Activated naive CD8-positive, alpha-beta T cell treated with anti-CD3 and anti-CD28 coated beads for 36 hours (primary cell): Measurements from ENCODE around the gene EGFL6. TPM values are rescaled to one million over a fixed set of nuclear protein-coding genes. Genes with fewer than 3 reads are reported as not detected.
"Not testable (repeated sequence)": the region's sequence is repeated elsewhere in the genome, so short reads cannot be mapped to it uniquely, and the experiment has no call there.

Source experiments
- DNase-seq: peaks from one replicate; pipeline ENCODE4 v3.0.0; 2021
- H3K27ac Mint-ChIP-seq: one replicate; pipeline ENCODE4 v1.8.0; 2022; ENCODE audit warnings: mild to moderate bottlenecking, moderate library complexity, mixed read lengths
- H3K27me3 Mint-ChIP-seq: one replicate; pipeline ENCODE4 v1.8.0; 2022; ENCODE audit warnings: mild to moderate bottlenecking, mixed read lengths
- H3K36me3 Mint-ChIP-seq: one replicate; pipeline ENCODE4 v1.8.0; 2021; ENCODE audit warnings: mild to moderate bottlenecking, mixed read lengths
- H3K4me1 Mint-ChIP-seq: one replicate; pipeline ENCODE4 v1.8.0; 2021; ENCODE audit warnings: mixed read lengths
- H3K4me3 Mint-ChIP-seq: one replicate; pipeline ENCODE4 v1.8.0; 2022; ENCODE audit warnings: mild to moderate bottlenecking, moderate library complexity, mixed read lengths
- H3K9me3 Mint-ChIP-seq: one replicate; pipeline ENCODE4 v1.8.0; 2022; ENCODE audit warnings: mixed read lengths
- total RNA-seq, 2 experiments: library from RNA; stranded (reverse); gene quantifications; one replicate each; pipeline ENCODE4 v1.2.3, GENCODE V29; 2021

The EGFL6 gene
- total RNA-seq, 2 experiments from 2014 or later: 1.8 to 2.2 TPM

DNA sequence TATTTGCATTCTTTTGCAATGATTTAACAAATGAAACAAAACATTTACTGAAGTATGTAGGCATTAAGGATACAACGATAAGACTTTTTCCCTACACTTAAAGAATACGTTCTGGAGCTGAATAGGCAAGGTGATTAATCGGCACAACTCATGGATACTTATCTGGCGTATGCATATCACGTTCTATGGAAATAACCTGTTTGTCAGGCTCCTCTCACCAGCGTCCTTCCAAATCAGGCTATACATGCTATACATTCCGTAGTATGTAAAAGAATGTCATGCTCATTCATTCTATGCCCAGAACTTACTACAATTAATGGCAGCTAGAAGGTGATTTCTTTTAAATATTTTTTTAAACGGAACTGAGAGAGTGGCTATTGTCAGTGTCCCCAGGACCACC, 57.9 kb downstream of the EGFL6 start:
- H3K36me3 Mint-ChIP-seq: no peaks in the 10 kb centered on the region
- DNase-seq: no peak
- H3K27me3 Mint-ChIP-seq: no peaks in the 10 kb centered on the region
- H3K27ac Mint-ChIP-seq: no peak overlapping the region
- H3K9me3 Mint-ChIP-seq: no peaks in the 10 kb centered on the region
- no peak overlapping the region for H3K4me3 Mint-ChIP-seq
- H3K4me1 Mint-ChIP-seq: no peaks in the 10 kb centered on the region

DNA sequence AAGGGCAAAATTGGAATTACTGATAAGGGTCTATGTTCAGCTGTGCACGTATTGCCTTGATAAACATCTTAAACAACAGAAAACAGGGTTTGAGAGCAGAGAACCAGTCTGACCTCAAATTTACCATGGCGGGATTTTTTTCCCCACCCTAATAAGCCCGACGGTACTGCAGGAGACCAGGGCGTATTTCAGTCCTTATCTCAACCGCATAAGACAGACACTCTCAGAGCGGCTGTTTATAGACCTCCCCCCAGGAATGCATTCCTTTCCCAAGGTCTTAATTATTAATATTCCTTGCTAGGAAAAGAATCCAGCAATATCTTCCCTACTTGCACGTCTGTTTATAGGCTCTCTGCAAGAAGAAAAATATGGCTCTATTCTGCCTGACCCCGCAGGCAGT, 67.8 kb downstream of the EGFL6 start:
- peaks cover 12% of the 10 kb centered on the region for H3K9me3 Mint-ChIP-seq
- H3K27me3 Mint-ChIP-seq, H3K36me3 Mint-ChIP-seq, DNase-seq, H3K4me1 Mint-ChIP-seq, H3K27ac Mint-ChIP-seq, H3K4me3 Mint-ChIP-seq: not testable (repeated sequence)

DNA sequence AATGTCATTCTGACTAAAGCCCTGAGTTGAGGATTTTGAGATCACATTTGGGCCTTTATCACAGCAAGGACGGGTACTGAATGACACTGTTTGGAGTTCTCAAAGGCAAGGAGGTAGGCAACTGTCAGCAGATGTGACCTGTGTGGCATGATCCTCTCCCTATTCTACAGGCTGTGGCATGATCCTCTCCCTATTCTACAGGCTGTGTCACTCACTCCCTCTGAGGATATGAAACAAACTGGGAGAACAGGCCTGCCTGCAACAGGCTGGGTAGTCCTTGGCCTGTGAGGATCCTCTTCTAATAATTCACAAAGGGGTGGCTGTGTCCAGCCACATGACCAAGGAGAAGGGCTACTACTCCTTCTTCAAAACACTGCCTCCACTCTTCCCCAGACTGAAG, 68.6 kb downstream of the EGFL6 start:
- Mint-ChIP-seq H3K27me3 (no peaks in the 10 kb centered on the region), H3K4me3 (no peak overlapping the region)

DNA sequence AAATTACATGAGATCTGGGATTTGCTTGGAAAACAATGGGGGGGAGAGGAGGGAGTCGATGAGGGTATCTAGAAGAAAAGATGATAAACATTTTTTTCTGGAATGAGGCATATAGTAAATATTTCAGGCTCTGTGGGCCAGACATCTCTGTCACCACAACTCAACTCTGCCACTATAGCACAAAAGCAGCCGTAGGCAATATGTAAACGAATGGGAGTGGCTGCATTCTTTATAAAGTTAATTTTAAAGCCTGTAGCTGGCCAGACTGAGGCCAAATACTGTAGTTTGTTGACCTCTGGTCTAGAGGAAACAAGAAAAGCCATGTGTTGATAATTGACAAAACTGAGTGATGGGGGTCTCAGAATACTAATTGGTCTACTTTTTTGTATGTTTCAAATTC, 69.4 kb downstream of the EGFL6 start:
- H3K27ac Mint-ChIP-seq: no peak overlapping the region
- no peak overlapping the region for H3K4me3 Mint-ChIP-seq
- no peaks in the 10 kb centered on the region for H3K4me1 Mint-ChIP-seq
- H3K9me3 Mint-ChIP-seq: peaks cover 12% of the 10 kb centered on the region
- H3K27me3 Mint-ChIP-seq: no peaks in the 10 kb centered on the region
- no peak for DNase-seq
- no peaks in the 10 kb centered on the region for H3K36me3 Mint-ChIP-seq

More for the DNA sequence above, 68.6 kb downstream of the EGFL6 start:
- Mint-ChIP-seq H3K4me1 (no peaks in the 10 kb centered on the region), H3K36me3 (no peaks in the 10 kb centered on the region), H3K9me3 (peaks cover 12% of the 10 kb centered on the region), H3K27ac (no peak overlapping the region)
- no peak for DNase-seq

DNA sequence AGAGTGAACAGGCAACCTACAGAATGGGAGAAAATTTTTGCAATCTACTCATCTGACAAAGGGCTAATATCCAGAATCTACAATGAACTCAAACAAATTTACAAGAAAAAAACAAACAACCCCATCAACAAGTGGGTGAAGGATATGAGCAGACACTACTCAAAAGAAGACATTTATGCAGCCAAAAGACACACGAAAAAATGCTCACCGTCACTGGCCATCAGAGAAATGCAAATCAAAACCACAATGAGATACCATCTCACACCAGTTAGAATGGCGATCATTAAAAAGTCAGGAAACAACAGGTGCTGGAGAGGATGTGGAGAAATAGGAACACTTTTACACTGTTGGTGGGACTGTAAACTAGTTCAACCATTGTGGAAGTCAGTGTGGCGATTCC, 72.3 kb downstream of the EGFL6 start:
- not testable (repeated sequence) for H3K9me3 Mint-ChIP-seq, H3K4me1 Mint-ChIP-seq, H3K36me3 Mint-ChIP-seq, DNase-seq, H3K27me3 Mint-ChIP-seq, H3K4me3 Mint-ChIP-seq, H3K27ac Mint-ChIP-seq

DNA sequence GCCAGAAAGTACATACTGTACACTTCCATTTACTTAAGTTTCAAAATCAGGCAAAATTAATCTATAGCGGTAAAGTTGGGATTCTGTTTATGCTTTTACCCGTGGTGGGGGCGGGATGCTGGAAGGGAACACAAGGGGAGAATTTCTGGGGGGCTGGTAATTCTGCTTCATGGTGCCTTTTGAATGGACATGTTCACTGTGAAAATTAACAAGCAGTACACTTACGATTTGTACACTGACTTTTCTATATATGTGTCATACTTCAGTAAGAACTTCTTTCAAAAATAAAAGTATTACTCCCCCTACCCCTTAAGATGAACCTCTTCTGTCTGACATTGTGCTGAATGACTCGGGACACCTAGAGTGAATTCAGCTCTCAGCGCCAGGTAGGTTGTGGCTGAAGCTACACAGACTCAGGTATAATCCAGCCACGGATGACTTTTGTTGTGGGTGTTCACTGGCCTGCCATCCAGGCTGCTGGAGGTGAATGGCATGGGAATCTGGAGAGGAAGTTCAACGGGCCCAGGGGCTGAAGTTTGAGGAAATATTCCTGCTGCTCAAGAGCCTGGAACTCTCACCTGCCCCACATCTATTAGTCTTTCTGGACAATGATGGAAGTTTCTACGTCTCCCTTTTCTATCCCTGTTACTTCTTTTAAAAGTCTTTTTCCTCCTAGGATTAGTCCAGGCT, 76.2 kb downstream of the EGFL6 start:
- Mint-ChIP-seq H3K4me3 (no peak overlapping the region), H3K4me1 (peaks cover 3% of the 10 kb centered on the region), H3K36me3 (no peaks in the 10 kb centered on the region), H3K9me3 (no peaks in the 10 kb centered on the region), H3K27ac (no peak overlapping the region), H3K27me3 (no peaks in the 10 kb centered on the region)
- no peak for DNase-seq

DNA sequence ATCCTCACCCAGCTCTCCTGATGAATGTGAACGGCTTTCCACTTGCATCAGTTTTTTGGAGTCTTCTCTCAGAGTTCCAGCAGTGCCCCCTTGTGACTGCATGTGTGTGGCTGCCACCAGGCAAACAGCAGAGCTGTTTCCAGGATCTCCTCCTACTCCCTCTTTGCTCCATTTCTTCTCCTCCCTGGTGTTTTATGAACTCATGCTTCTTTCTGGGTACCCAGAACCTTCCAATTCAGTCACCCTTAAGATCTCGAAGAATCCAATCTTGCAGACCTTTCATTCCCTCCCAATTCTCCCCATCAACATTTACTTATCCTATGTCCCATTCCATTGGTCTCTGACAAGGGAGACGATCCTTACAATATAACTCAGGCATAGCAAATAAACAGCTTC, 76.8 kb downstream of the EGFL6 start:
- Mint-ChIP-seq H3K27me3 (no peaks in the 10 kb centered on the region), H3K9me3 (no peaks in the 10 kb centered on the region), H3K27ac (no peak overlapping the region), H3K36me3 (no peaks in the 10 kb centered on the region), H3K4me3 (no peak overlapping the region), H3K4me1 (peaks cover 3% of the 10 kb centered on the region)
- DNase-seq: peak; percentile 31

DNA sequence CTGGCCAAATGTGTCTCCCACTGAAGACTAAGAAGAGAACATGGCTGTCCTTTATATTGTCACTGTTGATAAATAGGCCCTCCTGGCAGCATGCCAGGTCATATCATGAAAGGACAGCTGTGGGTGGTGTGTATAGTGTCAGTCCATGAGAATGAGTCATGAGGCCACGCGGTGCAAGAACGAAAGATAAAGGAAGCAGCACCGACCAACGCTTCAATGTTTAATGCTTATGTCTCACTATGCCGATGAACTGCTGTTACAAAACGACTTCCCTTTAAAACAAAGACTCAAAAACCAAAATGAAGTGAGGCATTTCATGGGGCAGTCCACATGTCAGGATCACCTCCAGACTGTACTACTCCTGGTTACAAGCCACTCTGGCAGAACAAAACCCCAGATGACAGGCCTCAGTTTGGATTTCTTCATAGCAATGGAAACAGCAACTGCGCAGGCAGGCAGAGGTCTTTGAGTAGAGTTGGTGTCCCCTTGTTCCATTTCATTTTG, 78.4 kb downstream of the EGFL6 start:
- peaks cover 3% of the 10 kb centered on the region for H3K4me1 Mint-ChIP-seq
- peak overlapping the region; percentile 89 for H3K27ac Mint-ChIP-seq
- DNase-seq: peak; percentile 46
- no peaks in the 10 kb centered on the region for H3K36me3 Mint-ChIP-seq
- H3K27me3 Mint-ChIP-seq: no peaks in the 10 kb centered on the region
- no peaks in the 10 kb centered on the region for H3K9me3 Mint-ChIP-seq
- no peak overlapping the region for H3K4me3 Mint-ChIP-seq

DNA sequence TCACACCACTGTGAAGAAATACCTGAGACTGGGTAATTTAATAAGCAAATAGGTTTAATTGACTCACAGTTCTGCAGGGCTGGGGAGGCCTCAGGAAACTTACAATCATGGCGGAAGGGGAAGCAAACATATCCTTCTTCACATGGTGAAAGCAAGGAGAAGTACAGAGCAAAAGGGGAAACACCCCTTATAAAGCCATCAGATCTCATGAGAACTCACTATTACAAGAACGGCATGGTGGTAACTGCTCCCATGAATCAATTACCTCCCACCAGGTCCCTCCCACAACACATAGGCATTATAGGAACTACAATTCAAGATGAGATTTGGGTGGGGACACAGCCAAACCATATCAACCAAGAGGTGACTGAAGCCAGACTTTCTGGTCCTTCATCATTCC, 78.9 kb downstream of the EGFL6 start:
- H3K9me3 Mint-ChIP-seq, DNase-seq, H3K27me3 Mint-ChIP-seq, H3K4me1 Mint-ChIP-seq, H3K4me3 Mint-ChIP-seq, H3K36me3 Mint-ChIP-seq: not testable (repeated sequence)
- peak overlapping the region; percentile 89 for H3K27ac Mint-ChIP-seq

DNA sequence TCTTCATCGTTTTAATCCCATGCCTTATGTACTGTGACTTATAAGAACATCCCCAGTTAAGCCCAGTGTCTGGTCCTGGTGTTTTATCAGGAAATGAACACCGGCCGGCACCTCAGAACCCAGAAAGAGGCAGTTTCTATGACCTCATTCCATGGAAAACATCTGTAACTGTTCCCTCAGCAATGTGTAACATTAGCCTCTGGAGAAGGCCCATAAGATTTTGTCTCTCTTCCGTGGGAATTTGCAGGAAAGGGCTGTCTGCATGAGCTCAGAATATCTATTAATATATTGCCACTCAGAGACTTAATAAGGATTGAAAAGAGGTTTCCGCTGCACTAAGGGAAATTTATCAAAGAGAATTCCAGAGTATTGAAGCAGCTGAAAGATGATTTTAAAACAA, 80.4 kb downstream of the EGFL6 start:
- H3K9me3 Mint-ChIP-seq: no peaks in the 10 kb centered on the region

DNA sequence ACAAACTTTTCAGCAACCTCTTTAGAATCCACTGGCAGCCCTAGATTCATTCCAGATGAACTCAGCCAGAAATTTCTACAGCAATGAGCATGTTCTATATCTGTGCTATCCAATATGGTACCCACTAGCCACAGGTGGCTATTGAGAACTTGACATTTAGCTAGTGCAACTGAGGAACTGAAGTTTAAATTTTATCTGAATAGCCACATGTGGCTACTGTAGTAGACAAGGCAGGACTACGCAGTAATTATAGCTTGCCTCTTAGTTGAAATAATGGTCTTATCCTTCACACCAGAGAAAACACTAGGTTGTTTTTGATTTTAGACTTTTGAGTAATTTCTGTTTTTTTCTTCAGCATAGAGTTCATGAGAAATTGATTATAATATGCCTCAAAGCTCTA, 80.9 kb downstream of the EGFL6 start:
- H3K9me3 Mint-ChIP-seq: no peaks in the 10 kb centered on the region
- no peak for DNase-seq
- no peak overlapping the region for H3K27ac Mint-ChIP-seq
- H3K4me3 Mint-ChIP-seq: no peak overlapping the region
- peaks cover 5% of the 10 kb centered on the region for H3K4me1 Mint-ChIP-seq
- no peaks in the 10 kb centered on the region for H3K36me3 Mint-ChIP-seq
- no peaks in the 10 kb centered on the region for H3K27me3 Mint-ChIP-seq

More for the DNA sequence above, 80.4 kb downstream of the EGFL6 start:
- Mint-ChIP-seq H3K27me3 (no peaks in the 10 kb centered on the region), H3K4me3 (no peak overlapping the region), H3K27ac (no peak overlapping the region), H3K36me3 (no peaks in the 10 kb centered on the region), H3K4me1 (peaks cover 3% of the 10 kb centered on the region)
- no peak for DNase-seq

DNA sequence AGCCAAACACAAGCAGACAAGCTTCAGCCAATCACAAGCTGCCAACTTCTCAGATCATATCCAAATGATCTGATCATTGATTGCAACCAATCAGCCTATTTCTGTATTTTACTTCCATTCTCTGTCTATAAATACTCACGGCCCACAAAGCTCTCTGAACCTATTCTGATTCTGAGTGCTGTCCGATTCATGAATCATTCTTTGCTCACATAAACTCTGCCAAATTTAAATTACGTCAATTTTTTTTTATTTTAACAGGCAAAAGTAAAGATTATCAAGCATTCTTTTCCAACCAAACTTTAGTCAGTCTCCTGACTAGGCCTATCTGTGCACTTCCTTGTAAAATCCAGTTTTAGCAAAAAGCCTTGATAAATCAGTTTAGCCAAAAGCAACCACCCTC, 81.7 kb downstream of the EGFL6 start:
- no peaks in the 10 kb centered on the region for H3K27me3 Mint-ChIP-seq
- H3K9me3 Mint-ChIP-seq: no peaks in the 10 kb centered on the region
- no peak overlapping the region for H3K27ac Mint-ChIP-seq
- DNase-seq: no peak
- H3K4me3 Mint-ChIP-seq: no peak overlapping the region
- H3K36me3 Mint-ChIP-seq: no peaks in the 10 kb centered on the region
- peaks cover 4% of the 10 kb centered on the region for H3K4me1 Mint-ChIP-seq

DNA sequence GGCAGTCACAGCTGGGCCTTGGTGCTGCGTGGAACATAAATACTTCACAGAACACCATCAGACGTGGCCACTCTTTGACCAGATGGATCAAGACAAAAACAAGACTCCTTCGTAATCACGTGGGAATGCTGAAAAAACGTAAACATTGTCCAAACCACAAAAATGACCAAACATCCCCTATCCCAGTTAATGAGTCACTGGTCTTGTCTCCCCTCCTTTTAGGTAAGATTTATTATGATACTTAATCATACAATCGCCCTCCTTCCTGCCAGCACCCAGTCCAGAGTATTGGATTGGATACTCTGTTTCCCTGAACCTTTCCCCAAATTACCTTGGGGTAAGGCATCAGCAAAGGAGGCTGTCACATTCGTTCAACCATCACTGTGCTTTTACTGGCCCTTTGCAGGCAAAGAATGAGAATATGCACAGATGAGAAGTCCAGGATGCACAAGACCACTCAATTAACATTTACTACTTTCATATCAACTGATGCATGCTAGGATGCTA, 82.9 kb downstream of the EGFL6 start:
- H3K4me1 Mint-ChIP-seq: peaks cover 3% of the 10 kb centered on the region
- H3K27me3 Mint-ChIP-seq: no peaks in the 10 kb centered on the region
- H3K36me3 Mint-ChIP-seq: no peaks in the 10 kb centered on the region
- H3K4me3 Mint-ChIP-seq: peak overlapping the region; percentile 84
- H3K9me3 Mint-ChIP-seq: no peaks in the 10 kb centered on the region
- no peak for DNase-seq
- H3K27ac Mint-ChIP-seq: peak overlapping the region; percentile 91

DNA sequence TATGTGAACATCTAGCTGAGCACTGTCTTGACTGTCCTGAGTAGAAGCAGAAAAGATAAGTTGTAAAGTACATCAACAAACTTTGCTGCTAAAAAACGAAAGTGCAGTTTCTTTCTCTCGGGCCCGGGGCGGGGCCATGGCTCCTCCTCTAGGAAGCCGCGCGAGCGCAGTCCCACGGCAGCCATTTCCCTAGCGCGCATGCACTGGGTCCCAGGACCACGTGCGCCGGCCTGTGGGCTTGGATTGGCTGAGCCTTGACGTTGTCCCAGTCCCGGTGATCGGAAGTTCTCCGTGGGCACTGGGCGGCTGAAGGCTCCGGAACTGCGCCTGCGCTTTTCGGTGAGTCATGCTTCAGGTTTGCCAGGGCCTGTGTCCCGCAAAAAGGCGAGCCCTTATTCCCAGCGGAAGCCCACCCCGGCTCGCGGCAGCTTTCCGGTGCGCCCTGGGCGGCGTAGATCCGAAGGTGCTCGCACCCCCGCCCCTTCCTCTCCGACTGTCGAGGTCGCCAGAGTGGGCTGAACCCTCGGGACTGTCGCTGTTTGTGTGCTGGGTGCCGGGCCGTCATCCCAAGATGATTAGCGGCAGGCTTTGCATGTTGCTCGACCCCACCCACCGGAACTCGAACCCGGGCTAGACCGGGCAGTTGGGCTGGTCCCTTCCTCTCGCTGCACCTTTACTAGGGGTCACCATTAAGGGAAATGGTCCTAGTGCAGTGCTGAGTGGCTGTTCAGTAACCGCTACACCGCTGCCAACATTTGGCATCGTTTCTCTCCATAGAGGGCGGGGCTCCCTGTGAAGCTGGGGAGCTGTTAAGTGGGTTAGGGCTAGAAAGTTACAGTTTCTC, 83.7 kb downstream of the EGFL6 start, which contains the start of gene TCEANC:
Gene TCEANC, plus strand, starts transcription at position 292 of the 844 bp plus-strand sequence. CDS start 9,368 bp downstream, outside the sequence.
- H3K4me3 Mint-ChIP-seq: peak within 1 kb of the TSS; percentile 84
- no peaks in the 10 kb centered on the region for H3K9me3 Mint-ChIP-seq
- no peaks in the 10 kb centered on the region for H3K27me3 Mint-ChIP-seq
- peak; percentile 92 for DNase-seq
- H3K4me1 Mint-ChIP-seq: peaks cover 3% of the 10 kb centered on the region
- H3K36me3 Mint-ChIP-seq: no peaks in the 10 kb centered on the region
- peak within 1 kb of the TSS; percentile 91 for H3K27ac Mint-ChIP-seq

DNA sequence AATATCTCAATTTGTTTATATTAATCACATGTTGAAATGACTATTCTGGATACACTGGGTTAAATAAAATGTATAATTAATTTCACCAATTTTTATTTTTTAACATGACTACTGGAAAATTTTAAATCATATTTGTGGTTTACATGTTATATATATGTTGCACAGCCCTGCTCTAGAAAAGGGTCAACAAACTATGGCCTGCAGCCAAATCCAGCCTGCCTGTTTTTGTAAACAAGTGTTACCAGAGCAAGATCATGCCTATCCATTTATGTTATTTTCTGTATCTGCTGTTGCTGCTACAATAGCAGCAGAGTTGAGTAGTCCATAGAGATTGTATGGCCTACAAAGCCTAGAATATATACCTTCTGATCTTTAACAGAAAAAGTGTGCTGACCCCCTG, 84.7 kb downstream of the EGFL6 start:
- Mint-ChIP-seq H3K9me3 (no peaks in the 10 kb centered on the region), H3K4me1 (peaks cover 4% of the 10 kb centered on the region), H3K27me3 (no peaks in the 10 kb centered on the region), H3K36me3 (no peaks in the 10 kb centered on the region), H3K4me3 (no peak overlapping the region), H3K27ac (peak overlapping the region; percentile 91)
- no peak for DNase-seq
